ENCODE data around the gene KCNQ1.

GRCh38 chr11:2570211-2570811 lies 125.5 kb downstream of the KCNQ1 start:
- TF ChIP-seq, protein P1, sequence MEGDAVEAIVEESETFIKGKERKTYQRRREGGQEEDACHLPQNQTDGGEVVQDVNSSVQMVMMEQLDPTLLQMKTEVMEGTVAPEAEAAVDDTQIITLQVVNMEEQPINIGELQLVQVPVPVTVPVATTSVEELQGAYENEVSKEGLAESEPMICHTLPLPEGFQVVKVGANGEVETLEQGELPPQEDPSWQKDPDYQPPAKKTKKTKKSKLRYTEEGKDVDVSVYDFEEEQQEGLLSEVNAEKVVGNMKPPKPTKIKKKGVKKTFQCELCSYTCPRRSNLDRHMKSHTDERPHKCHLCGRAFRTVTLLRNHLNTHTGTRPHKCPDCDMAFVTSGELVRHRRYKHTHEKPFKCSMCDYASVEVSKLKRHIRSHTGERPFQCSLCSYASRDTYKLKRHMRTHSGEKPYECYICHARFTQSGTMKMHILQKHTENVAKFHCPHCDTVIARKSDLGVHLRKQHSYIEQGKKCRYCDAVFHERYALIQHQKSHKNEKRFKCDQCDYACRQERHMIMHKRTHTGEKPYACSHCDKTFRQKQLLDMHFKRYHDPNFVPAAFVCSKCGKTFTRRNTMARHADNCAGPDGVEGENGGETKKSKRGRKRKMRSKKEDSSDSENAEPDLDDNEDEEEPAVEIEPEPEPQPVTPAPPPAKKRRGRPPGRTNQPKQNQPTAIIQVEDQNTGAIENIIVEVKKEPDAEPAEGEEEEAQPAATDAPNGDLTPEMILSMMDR (IDR thresholded peaks at IDR 0.05): no peak
- no peak for TF ChIP-seq POLR2A (IDR thresholded peaks at IDR 0.05)
- TF ChIP-seq POLR2AphosphoS5 (IDR thresholded peaks at IDR 0.05): no peak
- TF ChIP-seq EP300 (IDR thresholded peaks at IDR 0.05): no peak

Data from upper lobe of left lung (tissue), 4 donors.